Activated naive CD4-positive, alpha-beta T cell (primary cell): ENCODE results near the gene AHNAK2.
"Not testable (repeated sequence)": the region's sequence is repeated elsewhere in the genome, so short reads cannot be mapped to it uniquely, and the experiment has no call there.

ENCODE experiments used
- DNase-seq, 4 experiments: peaks; one replicate each; lab custom pipeline; 2025; lab: John Stamatoyannopoulos, UW

AHNAK2 gene

GRCh38 chr14:104927432-104927816 is 50.8 kb downstream of the AHNAK2 start:
- DNase-seq, result no peak

DNA sequence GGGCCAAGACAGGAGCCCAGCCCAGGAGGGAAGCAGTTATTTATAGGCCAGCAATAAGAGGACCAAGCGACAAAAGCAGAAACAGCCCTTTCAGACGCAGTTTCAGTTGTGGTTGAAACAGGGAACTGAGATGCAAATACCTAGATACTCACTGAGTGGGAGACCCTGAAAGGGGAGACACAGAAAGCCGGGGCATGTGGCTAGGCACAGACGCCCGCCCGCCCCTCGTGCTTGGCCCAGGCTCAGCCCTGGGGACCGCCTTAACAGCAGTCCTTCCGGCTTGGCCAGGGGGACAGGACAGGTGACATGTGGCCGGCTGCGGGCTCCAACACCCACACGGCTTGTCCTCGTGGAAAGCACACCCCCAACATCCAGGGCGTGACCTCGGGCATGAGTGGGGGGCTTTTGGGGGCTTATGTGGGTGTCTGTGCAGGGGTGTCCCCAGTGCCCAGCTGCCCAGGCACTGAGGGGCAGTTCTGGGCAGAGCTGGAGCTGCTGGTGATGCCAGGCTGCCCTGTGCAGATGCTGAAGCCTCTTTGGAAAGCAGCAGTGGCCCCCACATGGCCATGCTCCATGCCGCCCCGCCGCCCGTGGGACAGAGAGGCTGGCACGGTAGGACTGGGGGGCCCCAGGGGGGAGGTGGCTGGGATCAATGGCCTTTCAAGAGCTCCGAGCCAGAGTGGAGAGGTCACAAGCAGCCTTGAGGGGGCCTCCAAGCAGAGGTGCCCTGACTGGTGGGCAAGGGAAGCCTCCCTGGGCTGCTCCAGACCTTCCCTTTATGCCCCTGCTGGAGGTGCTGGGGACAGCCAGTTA is 51.3 kb downstream of the AHNAK2 start:
- no peak for DNase-seq

DNA sequence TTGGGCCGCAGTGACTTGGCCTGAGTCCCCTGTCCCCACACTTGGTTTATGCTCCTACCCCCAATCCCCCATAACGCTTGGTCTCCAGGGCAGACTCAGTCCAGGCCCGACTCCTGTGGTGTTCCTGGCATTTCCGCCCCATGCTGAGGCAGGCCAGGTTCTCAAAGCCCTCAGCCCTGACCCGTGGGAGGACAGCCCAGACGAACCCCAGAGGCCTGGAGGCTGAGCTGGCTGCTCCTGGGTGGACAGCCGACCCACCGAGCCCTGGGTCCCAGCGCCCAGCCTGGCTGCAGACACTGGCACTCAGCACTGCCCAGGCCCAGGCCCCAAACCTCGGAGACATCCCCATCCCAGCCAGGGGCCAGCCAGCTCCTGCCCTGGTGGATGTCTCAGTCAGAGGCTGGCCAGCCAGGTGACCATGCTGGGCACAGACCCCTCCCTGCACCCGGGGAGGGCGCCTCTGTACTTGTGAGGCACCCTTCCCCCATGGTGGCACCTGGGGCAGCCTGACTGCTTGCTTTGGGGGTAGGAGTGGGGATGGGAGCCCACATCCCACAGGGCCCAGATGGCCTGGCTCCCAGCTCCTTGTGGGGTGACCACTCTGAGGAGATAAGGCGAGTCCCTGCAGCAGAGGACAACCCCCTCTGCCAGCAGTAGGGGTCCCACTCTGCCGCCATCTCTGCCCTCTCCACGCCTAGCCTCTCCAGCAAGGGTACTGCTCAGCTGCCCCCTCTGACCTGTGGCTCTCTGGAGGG is 52.1 kb downstream of the AHNAK2 start:
- DNase-seq, result no peak

DNA sequence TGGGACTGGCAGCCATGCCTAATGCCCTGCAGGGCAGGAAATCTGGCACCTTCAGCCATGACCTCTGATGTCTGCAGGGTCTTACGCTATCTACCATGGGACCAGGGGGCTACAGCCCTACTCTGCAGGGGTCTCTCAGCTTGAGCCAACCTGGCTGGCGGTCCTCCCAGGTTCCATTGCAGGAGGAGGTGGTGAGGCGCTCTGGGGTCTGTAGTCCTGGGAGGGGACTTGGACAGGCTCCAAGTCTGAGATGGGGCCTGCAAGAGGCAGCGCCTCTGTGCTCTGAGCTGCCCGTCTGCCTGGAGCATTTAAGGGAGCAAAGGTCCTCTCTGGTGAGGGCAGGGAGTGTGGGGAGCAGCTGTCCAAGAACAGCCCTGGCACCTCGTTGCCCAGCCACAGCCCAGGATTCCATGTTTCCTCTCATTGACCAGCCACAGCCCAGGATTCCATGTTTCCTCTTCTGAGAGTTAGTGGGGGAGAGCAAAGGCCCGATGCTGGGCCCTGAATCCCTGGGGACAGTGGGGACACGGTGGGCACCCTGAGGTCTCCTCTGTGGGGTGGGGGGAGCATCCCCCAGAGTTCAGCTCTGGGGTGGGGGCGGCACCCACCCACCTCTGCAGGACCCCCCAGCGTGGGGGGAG is 52.8 kb downstream of the AHNAK2 start:
- no peak for DNase-seq

GRCh38 chr14:104924421-104925213 is 53.6 kb downstream of the AHNAK2 start, which contains the start of gene PLD4:
TSS of gene PLD4 (plus strand) at chr14:104924879. CDS start at chr14:104927141, 2,262 bp downstream.
- DNase-seq, result no peak

DNA sequence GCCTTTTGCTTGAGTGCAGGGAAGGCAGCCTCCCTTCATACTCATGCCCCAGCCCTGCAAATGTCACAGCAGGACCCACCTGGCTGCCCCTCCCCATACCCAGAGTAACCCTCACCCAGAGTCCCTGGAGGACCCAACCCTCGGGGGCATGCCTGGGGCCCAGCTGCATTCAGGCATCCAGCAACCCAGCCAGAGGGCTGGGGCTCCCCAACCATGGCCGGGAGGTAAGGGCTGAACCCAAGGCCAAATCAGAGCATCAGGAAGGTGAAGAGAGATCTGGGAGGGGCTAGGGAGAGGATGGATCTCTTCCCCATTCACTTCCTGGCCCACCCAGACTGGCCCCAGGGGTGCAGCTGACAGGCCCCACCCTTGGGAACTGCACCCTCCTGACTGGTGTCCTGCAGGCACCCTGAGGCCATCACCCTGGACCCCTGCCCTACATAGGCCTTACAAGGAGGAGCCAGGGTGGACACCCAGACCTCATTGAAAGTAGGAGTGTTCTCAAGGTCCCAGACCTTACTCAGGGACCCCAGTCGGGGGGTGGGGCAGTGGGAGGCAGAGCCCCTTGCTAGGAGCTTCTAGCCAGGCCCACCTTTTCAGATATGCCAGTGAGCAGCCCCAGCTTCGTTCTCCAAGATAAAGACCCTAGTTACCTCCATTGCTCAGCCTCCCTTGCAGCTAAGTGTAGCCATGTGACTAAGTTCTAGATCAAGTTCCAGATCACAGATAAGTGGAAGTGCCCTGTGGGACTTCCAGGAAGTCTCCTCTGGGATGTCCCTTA is 54.3 kb downstream of the AHNAK2 start:
- DNase-seq, result no peak

- no peak for DNase-seq
Measured at GRCh38 chr14:104919993-104920315, 58.2 kb downstream of the AHNAK2 start.

- not testable (repeated sequence) for DNase-seq
Measured at GRCh38 chr14:104919152-104919992, 58.8 kb downstream of the AHNAK2 start.

DNA sequence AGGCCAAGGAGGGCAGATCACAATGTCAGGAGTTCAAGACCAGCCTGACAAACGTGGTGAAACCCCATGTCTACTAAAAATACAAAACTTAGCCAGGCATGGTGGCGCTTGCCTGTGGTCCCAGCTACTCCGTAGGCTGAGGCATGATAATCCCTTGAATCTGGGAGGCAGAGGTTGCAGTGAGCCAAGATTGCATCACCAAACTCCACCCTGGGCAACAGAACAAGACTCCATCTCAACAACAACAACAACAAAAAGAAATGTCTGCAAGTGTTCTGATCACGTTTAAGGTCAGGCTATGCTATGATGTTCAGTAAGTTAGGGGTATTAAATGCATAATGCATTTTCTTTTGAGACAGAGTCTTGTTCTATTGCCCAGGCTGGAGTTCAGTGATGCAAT is 60.2 kb downstream of the AHNAK2 start:
- DNase-seq, result no peak

- DNase-seq, result no peak
Measured at GRCh38 chr14:104917116-104917515, 61.1 kb downstream of the AHNAK2 start.

DNA sequence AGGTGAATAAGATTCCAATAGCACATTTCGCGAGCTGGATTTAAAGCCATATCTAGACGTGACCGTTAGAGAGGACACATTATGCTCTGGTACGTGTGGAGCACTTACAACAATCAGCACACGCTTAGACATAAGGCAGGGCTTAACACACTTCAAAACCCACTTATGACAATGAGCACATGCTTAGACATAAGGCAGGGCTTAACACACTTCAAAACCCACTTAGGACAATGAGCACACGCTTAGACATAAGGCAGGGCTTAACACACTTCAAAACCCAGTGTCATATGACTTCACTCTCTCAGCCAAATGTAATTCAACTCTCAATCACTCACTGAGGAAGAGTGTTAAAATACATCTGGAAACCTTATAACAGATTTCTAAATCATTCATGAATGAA is 64.7 kb downstream of the AHNAK2 start:
- no peak for DNase-seq

DNA sequence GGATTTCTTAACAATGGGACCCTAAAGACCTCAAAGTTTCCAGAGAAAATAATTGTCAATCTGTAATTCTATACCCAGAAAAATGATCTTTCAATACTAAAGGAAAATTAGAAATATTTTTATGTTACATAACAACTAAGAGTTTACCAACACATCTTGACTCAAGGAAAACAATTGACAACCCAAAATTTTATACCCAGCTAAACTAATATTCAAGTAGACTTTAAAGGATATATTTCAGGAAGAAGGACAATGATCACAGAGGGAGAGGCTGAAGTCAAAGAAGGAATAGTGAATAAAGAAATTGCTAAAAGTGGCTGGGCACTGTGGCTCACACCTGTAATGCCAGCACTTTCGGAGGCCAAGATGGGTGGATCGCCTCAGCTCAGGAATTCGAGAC is 66.1 kb downstream of the AHNAK2 start:
- DNase-seq, result no peak

DNA sequence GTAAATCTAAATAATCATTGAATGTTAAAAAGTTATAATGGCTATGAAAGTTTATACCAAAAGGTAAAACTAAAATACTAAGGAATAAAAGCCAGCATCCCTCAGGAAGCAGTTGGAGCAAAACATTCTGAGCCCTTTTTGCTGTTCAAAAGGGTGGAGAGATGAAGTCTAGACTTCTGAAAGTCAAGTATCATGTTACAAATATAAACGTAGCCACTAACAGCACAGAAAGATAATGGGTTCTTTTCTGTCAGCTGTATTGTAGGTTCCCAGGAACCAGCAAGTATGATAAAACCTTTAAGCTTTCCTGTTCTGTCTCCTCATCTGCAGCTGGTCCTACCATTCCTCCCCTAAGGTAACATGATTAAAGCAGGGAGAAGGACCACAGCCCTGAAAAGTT is 69.9 kb downstream of the AHNAK2 start:
- DNase-seq, result no peak

GRCh38 chr14:104905579-104905933 is 72.6 kb downstream of the AHNAK2 start:
- DNase-seq, result not testable (repeated sequence)

DNA sequence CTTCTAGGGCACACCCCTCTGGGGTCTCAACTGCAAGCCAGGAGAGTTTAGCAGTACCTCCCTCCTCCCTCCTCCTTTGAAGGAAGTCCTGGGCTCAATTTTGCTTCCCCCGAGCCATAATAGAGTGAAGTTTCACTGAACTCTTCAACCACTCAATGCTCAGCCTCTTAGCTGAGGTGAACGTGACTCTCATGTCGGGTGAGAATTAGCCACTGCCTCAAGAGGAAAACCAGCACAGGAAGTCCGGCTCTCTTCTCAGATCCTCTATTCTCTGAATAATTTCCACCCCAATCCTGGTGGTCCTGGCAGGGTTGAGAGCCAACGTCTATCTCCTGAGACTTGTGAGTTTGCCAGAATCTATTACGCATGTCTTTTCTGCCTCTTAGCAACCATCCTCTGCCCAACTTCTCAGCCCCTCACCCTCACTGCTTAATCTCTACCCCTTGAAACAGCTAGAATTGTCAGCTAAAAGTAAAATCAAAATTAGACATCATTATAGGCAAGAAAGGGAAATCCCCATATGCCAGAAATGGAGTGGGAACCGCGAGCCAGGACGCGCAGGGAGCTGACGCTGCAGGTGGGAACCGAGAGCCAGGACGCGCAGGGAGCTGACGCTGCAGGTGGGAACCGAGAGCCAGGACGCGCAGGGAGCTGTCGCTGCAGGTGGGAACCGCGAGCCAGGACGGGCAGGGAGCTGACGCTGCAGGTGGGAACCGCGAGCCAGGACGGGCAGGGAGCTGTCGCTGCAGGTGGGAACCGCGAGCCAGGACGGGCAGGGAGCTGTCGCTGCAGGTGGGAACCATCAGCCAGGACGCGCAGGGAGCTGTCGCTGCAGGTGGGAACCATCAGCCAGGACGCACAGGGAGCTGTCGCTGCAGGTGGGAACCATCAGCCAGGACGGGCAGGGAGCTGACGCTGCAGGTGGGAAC is 73.3 kb downstream of the AHNAK2 start:
- not testable (repeated sequence) for DNase-seq

GRCh38 chr14:104903990-104904389 is 74.2 kb downstream of the AHNAK2 start:
- DNase-seq, result no peak

GRCh38 chr14:104900639-104901512 is 77.3 kb downstream of the AHNAK2 start:
- DNase-seq, result no peak

DNA sequence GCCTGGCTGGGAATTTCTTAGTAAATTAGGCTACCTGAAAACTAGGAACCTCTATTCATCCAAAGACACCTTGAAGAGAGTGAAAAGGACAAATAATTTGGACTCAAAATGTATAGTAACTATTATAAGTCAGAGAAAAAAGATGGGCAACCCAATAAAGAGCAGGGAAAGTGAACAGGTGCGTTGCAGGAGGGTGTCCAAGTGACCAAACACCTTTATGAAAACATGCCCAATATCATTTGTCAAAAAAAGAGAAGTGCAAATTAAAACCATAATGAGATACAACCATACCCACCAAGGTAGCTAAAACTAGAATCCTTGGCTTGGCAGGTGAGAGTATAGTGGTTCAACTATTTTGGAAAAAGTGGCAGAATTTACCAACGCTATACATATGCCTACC is 78.4 kb downstream of the AHNAK2 start:
- DNase-seq, result no peak
